MM.1S (cell line): ENCODE measurements around the gene RAP1GDS1.

Experiments
- DNase-seq: peaks from one replicate; pipeline ENCODE4 v3.0.0-alpha.2; 2015
- H2AFZ ChIP-seq: fragments of 300-600 bp; sonication (generic); 2 replicates; pipeline ENCODE4 v1.6.0; 2016; ENCODE audit warnings: antibody characterized with exemption, low read length
- H3F3A ChIP-seq: fragments of 300-600 bp; sonication (generic); 2 replicates; pipeline ENCODE4 v1.6.1; 2016; ENCODE audit warnings: mild to moderate bottlenecking, antibody characterized with exemption, low read length, moderate library complexity, mixed read lengths; ENCODE audit not compliant: insufficient read depth
- H3K27ac ChIP-seq: fragments of 300-600 bp; sonication (generic); 2 replicates; pipeline ENCODE4 v1.5.1; 2016; ENCODE audit warnings: mild to moderate bottlenecking, low read length
- H3K27me3 ChIP-seq: fragments of 300-600 bp; sonication (generic); replicated peaks from 2 replicates; pipeline ENCODE4 v1.6.0; 2016; ENCODE audit warnings: low read length; ENCODE audit not compliant: insufficient read depth
- H3K36me3 ChIP-seq: fragments of 300-600 bp; sonication (generic); replicated peaks from 2 replicates; pipeline ENCODE4 v1.6.1; 2016; ENCODE audit warnings: mild to moderate bottlenecking, low read length, mixed read lengths; ENCODE audit not compliant: insufficient read depth
- H3K4me1 ChIP-seq: fragments of 300-600 bp; sonication (generic); 2 replicates; pipeline ENCODE4 v1.6.1; 2016; ENCODE audit warnings: low read length, mixed read lengths
- H3K4me2 ChIP-seq: fragments of 300-600 bp; sonication (generic); 2 replicates; pipeline ENCODE4 v1.6.0; 2016; ENCODE audit warnings: low read depth, low read length
- H3K4me3 ChIP-seq: fragments of 300-600 bp; sonication (generic); 2 replicates; pipeline ENCODE4 v1.5.1; 2016; ENCODE audit warnings: low read length, mixed read lengths
- H3K79me2 ChIP-seq: fragments of 300-600 bp; sonication (generic); 2 replicates; pipeline ENCODE4 v1.6.1; 2016; ENCODE audit warnings: mixed run types, low read length, mixed read lengths
- H3K9ac ChIP-seq: fragments of 300-600 bp; sonication (generic); 2 replicates; pipeline ENCODE4 v1.6.1; 2016; ENCODE audit warnings: low read length, mixed read lengths
- H3K9me2 ChIP-seq: fragments of 300-600 bp; sonication (generic); replicated peaks from 2 replicates; pipeline ENCODE4 v1.6.1; 2016; ENCODE audit warnings: mild to moderate bottlenecking, low read length, mixed read lengths; ENCODE audit not compliant: insufficient read depth
- H3K9me3 ChIP-seq: fragments of 300-600 bp; sonication (generic); replicated peaks from 2 replicates; pipeline ENCODE4 v1.6.1; 2016; ENCODE audit warnings: mild to moderate bottlenecking, low read length, mixed read lengths; ENCODE audit not compliant: insufficient read depth
- H4K20me1 ChIP-seq: fragments of 300-600 bp; sonication (generic); 2 replicates; pipeline ENCODE4 v1.6.1; 2016; ENCODE audit warnings: mild to moderate bottlenecking, low read length, moderate library complexity, mixed read lengths; ENCODE audit not compliant: insufficient read depth
- EZH2 ChIP-seq: fragments of 300-600 bp; sonication (generic); optimal IDR thresholded peaks from 2 replicates; pipeline ENCODE3; 2017; ENCODE audit warnings: low read depth, mild to moderate bottlenecking, antibody characterized with exemption, low read length, mixed read lengths
- EZH2phosphoT487 ChIP-seq: fragments of 300-600 bp; sonication (generic); IDR thresholded peaks from 2 replicates; pipeline ENCODE4 v1.6.1; 2018; ENCODE audit warnings: antibody characterized with exemption, low read length
- TF ChIP-seq, protein P1 (sequence below): fragments of 300-600 bp; sonication (generic); IDR thresholded peaks from 2 replicates; pipeline ENCODE4 v1.5.1; 2016; ENCODE audit warnings: antibody characterized with exemption, low read length, mixed read lengths

The RAP1GDS1 gene

DNA sequence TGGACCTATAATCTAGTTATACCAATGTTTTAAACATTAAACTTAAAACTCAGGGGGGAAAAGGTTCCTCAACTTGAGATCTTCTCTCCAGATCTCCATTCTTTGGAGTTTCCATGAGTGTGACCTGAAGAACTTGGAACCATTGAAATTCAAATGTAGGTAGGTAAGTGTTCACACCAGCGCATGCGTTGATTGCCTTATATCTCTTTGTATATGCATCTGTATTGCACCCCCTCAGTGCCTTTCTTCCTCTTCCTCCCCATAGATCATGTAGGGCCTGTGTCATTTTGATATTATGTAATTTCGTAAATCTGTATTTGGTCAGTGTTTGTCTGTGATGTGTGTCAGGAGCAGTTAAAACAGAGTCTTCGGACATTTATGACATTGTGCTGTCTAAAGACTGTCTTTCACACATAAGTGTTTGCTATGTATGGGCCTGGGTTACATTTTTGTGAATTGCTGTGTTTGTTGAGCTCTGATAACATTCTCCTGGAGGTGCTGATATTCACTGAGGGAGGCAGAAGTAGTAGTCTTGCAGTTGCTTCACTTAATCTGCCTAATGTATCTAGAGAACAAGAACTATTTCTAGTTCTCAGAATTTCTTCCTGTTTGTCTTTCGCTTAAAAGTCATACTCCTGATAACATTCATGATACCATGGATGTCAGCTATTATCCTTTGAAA, 126.3 kb downstream of the RAP1GDS1 start:
- Histone ChIP-seq H3K9me3 (no peaks in the 10 kb centered on the region), H3K9me2 (no peaks in the 10 kb centered on the region), H3F3A (no peaks in the 10 kb centered on the region), H3K9ac (no peak overlapping the region), H3K27me3 (no peaks in the 10 kb centered on the region), H3K79me2 (no peaks in the 10 kb centered on the region), H3K4me3 (no peak overlapping the region), H3K4me2 (no peak overlapping the region), H4K20me1 (no peaks in the 10 kb centered on the region; the same call in 1 of the 2 replicates), H3K27ac (no peak overlapping the region), H3K36me3 (0 out of 2 replicates have a peak, but pooled peaks cover 3% of the 10 kb centered on the region), H2AFZ (no peak overlapping the region), H3K4me1 (no peaks in the 10 kb centered on the region)
- TF ChIP-seq, protein P1, sequence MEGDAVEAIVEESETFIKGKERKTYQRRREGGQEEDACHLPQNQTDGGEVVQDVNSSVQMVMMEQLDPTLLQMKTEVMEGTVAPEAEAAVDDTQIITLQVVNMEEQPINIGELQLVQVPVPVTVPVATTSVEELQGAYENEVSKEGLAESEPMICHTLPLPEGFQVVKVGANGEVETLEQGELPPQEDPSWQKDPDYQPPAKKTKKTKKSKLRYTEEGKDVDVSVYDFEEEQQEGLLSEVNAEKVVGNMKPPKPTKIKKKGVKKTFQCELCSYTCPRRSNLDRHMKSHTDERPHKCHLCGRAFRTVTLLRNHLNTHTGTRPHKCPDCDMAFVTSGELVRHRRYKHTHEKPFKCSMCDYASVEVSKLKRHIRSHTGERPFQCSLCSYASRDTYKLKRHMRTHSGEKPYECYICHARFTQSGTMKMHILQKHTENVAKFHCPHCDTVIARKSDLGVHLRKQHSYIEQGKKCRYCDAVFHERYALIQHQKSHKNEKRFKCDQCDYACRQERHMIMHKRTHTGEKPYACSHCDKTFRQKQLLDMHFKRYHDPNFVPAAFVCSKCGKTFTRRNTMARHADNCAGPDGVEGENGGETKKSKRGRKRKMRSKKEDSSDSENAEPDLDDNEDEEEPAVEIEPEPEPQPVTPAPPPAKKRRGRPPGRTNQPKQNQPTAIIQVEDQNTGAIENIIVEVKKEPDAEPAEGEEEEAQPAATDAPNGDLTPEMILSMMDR: no peak
- no peak for TF ChIP-seq EZH2
- no peak for TF ChIP-seq EZH2phosphoT487
- DNase-seq: no peak

DNA sequence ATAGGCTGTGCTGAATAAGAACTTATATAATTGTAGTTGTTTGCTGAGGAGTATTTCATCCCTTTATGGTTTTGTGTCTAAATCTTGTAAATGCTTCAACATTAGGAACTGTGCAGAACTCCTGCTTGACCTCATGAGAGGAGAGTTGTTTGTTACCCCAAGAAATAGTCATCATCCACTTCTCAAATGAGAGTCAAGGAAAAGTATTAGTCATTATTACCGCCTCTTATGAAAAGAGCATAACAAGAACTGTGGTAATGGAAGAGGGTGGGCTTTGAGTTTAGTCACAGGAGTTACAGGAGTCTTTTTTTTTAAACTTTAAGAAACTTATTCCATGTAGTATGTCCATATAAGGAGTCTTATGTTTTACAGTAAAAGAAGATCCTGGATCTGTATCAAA, 132.9 kb downstream of the RAP1GDS1 start:
- Histone ChIP-seq H3K9ac (no peak overlapping the region), H3K36me3 (0 out of 2 replicates have a peak, but pooled peaks cover 3% of the 10 kb centered on the region), H3K9me2 (no peaks in the 10 kb centered on the region), H2AFZ (no peak overlapping the region), H3K79me2 (no peaks in the 10 kb centered on the region), H3K27ac (no peak overlapping the region), H3K4me1 (no peaks in the 10 kb centered on the region), H4K20me1 (no peaks in the 10 kb centered on the region; the same call in none of the 2 replicates), H3K4me2 (no peak overlapping the region), H3F3A (no peaks in the 10 kb centered on the region), H3K4me3 (no peak overlapping the region), H3K27me3 (no peaks in the 10 kb centered on the region), H3K9me3 (no peaks in the 10 kb centered on the region)
- no peak for TF ChIP-seq EZH2
- TF ChIP-seq, protein P1: no peak
- no peak for TF ChIP-seq EZH2phosphoT487
- DNase-seq: no peak

GRCh38 chr4:98399915-98400314, 138.7 kb downstream of the RAP1GDS1 start:
- H2AFZ ChIP-seq: no peak overlapping the region
- H3K27ac ChIP-seq: no peak overlapping the region
- no peaks in the 10 kb centered on the region for H3K27me3 ChIP-seq
- no peak overlapping the region for H3K4me3 ChIP-seq
- TF ChIP-seq, protein P1: no peak
- TF ChIP-seq EZH2phosphoT487 (no peak), EZH2 (no peak)
- no peaks in the 10 kb centered on the region for H3K4me1 ChIP-seq
- no peak for DNase-seq
- H3K9ac ChIP-seq: no peak overlapping the region
- H3K4me2 ChIP-seq: no peak overlapping the region
- no peaks in the 10 kb centered on the region for H3K36me3 ChIP-seq
- H3K9me2 ChIP-seq: no peaks in the 10 kb centered on the region
- no peaks in the 10 kb centered on the region for H4K20me1 ChIP-seq
- no peaks in the 10 kb centered on the region for H3K9me3 ChIP-seq
- H3F3A ChIP-seq: no peaks in the 10 kb centered on the region
- H3K79me2 ChIP-seq: no peaks in the 10 kb centered on the region
